PFSK-1 (cell line): Measurements from ENCODE around the gene DGAT2.

ENCODE experiments used
- FOXP2 ChIP-seq: optimal IDR thresholded peaks from 2 replicates; pipeline ENCODE3; 2011; ENCODE audit warnings: borderline replicate concordance, control low read depth, inconsistent platforms; ENCODE audit not compliant: insufficient read depth; ENCODE audit errors: extremely low read length, extremely low read depth
- POLR2AphosphoS5 ChIP-seq: IDR thresholded peaks from 2 replicates; pipeline ENCODE4 v1.6.1; 2012; ENCODE audit warnings: low read depth, mild to moderate bottlenecking, control low read depth, low read length, moderate library complexity
- SIN3A ChIP-seq: IDR thresholded peaks from 2 replicates; pipeline ENCODE4 v1.6.1; 2012; ENCODE audit warnings: mild to moderate bottlenecking, low read length, moderate library complexity, borderline replicate concordance; ENCODE audit not compliant: insufficient read depth
- TAF1 ChIP-seq: IDR thresholded peaks from 2 replicates; pipeline ENCODE4 v1.6.1; 2012; ENCODE audit warnings: low read length, control low read depth, borderline replicate concordance; ENCODE audit not compliant: insufficient read depth
- TF ChIP-seq, protein P1 (sequence below), 2 experiments: IDR thresholded peaks; 2 replicates each; pipeline versions ENCODE4 v1.6.1 to v1.8.0; 2011 to 2012; ENCODE audit warnings: low read depth in 2 of 2, low read length in 2 of 2, control low read depth in 1 of 2, inconsistent platforms in 1 of 2, mild to moderate bottlenecking in 1 of 2, moderate library complexity in 1 of 2; ENCODE audit not compliant: insufficient read depth in 1 of 2

DGAT2 gene

DNA sequence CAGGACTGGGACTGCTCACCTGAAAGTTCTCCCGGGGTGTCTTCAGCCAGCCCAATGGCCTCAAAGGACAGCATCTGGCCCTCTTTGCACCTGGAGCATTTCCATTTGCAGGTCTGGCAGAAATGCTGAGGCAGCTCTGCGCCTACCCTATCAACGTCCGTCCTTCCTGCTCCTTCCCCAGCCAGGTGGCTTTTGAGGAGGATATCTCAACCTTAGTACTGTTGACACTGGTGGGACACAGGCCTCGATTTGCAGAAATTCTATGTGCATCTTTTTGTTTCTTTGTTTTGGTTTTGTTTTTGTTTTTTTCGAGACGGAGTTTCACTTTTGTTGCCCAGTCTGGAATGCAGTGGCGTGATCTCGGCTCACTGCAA is 45.9 kb upstream of the DGAT2 start:
- no peak for TF ChIP-seq SIN3A
- TF ChIP-seq TAF1: no peak
- no peak for TF ChIP-seq POLR2AphosphoS5
- no peak for TF ChIP-seq FOXP2
- TF ChIP-seq, protein P1, sequence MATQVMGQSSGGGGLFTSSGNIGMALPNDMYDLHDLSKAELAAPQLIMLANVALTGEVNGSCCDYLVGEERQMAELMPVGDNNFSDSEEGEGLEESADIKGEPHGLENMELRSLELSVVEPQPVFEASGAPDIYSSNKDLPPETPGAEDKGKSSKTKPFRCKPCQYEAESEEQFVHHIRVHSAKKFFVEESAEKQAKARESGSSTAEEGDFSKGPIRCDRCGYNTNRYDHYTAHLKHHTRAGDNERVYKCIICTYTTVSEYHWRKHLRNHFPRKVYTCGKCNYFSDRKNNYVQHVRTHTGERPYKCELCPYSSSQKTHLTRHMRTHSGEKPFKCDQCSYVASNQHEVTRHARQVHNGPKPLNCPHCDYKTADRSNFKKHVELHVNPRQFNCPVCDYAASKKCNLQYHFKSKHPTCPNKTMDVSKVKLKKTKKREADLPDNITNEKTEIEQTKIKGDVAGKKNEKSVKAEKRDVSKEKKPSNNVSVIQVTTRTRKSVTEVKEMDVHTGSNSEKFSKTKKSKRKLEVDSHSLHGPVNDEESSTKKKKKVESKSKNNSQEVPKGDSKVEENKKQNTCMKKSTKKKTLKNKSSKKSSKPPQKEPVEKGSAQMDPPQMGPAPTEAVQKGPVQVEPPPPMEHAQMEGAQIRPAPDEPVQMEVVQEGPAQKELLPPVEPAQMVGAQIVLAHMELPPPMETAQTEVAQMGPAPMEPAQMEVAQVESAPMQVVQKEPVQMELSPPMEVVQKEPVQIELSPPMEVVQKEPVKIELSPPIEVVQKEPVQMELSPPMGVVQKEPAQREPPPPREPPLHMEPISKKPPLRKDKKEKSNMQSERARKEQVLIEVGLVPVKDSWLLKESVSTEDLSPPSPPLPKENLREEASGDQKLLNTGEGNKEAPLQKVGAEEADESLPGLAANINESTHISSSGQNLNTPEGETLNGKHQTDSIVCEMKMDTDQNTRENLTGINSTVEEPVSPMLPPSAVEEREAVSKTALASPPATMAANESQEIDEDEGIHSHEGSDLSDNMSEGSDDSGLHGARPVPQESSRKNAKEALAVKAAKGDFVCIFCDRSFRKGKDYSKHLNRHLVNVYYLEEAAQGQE (IDR thresholded peaks at IDR 0.05; ENCODE audit: insufficient read depth in 1 of 2, low read depth in 2 of 2, low read length in 2 of 2): no peak

GRCh38 chr11:75725547-75726320 is 42.8 kb upstream of the DGAT2 start:
- no peak for TF ChIP-seq FOXP2
- TF ChIP-seq, protein P1 (IDR thresholded peaks at IDR 0.05; ENCODE audit: insufficient read depth in 1 of 2, low read depth in 2 of 2, low read length in 2 of 2): no peak
- no peak for TF ChIP-seq TAF1

- no peak for TF ChIP-seq POLR2AphosphoS5
- no peak for TF ChIP-seq TAF1
- TF ChIP-seq, protein P1 (IDR thresholded peaks at IDR 0.05; ENCODE audit: insufficient read depth in 1 of 2, low read depth in 2 of 2, low read length in 2 of 2): no peak
- no peak for TF ChIP-seq SIN3A
- no peak for TF ChIP-seq FOXP2
These were observed 39.6 kb upstream of the DGAT2 start for GRCh38 chr11:75728992-75729391.

GRCh38 chr11:75731095-75731494 is 37.5 kb upstream of the DGAT2 start:
- no peak for TF ChIP-seq POLR2AphosphoS5
- TF ChIP-seq, protein P1 (IDR thresholded peaks at IDR 0.05; ENCODE audit: insufficient read depth in 1 of 2, low read depth in 2 of 2, low read length in 2 of 2): no peak

DNA sequence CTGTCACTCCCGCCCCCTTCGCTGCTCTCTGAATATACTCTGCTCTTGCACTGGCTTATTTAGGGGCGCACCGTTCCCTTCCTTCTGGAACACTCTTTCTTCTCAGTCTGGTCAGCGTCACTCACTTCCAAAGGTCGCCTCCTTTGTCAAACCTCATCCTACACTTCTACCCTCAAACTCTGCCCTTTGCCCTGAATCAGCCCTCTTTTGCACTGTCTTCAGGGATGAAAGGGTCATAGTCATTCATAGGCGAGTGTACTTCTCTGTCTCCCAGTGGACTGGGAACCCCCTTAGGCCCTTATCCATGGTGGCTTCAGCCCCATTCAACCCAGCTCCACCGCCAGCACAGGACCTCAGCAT is 35.5 kb upstream of the DGAT2 start:
- TF ChIP-seq POLR2AphosphoS5: no peak
- TF ChIP-seq, protein P1 (IDR thresholded peaks at IDR 0.05; ENCODE audit: insufficient read depth in 1 of 2, low read depth in 2 of 2, low read length in 2 of 2): peak in 1 of 2 experiments; percentile 42; a peak in 1 of 4 replicates
